Fibroblast of skin of left biceps (primary cell): ENCODE results near the gene SYNPO.

Experiments
- DNase-seq, 2 experiments: peaks; one replicate each; pipeline ENCODE4 v3.0.0-alpha.2; 2013; ENCODE audit warnings: low read depth in 2 of 2

Gene SYNPO

DNA sequence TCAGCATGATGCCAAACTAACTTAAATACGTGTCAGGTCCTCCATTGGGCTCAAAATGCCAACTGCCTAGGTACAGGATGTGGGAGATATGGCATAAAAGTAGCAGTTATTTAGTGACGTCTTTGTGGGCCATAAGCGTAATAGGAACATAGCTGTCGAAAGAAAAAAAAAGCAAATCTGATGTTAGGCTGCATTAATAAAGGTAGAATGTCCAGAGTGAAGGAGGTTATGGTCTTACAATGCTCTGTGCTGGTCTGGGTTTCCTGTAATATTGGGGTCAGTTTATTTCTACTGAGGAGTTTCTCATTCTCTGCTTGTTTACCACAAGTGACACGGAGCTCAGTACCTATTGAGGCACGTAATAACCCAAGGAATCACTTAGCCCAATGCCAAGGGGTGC, 33.4 kb upstream of the SYNPO start:
- no peak for DNase-seq

DNA sequence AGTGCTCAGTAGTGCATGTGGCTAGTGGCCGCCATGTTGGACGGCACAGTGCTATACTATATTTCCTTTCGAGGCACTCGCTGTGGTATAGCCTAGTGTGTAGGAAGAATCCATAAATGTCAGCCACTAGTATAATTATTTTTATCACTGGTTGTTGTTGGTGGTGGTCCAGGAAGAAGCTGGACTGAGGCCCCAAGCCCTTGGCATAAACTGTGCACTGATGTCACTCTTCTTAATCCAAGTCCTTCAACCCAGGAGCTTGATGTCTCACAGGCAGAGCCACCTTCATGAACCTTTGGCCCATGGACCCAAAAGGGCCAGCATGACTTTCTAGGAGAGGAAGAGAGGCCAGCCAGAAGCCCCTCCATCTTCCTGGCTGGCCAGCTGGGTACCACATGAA, 32.5 kb upstream of the SYNPO start:
- DNase-seq, result no peak

DNA sequence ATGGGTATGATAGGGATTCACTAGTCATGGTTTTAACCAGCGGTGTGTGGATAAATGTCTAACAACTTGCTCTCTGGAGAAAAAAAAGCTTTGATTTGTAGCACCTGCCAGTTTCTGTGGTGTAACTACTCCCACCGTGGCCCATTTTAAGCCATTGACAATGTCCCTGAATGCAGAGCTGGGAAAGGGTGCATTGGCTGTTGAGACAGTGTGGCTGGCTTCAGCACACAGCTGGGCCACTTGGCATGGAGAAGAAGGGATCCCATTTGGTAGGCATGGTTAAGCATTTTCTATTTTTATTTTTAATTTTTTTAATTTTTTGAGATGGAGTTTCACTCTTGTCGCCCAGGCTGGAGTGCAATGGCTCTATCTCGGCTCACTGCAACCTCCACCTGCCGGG, 31.5 kb upstream of the SYNPO start:
- DNase-seq, result no peak

DNA sequence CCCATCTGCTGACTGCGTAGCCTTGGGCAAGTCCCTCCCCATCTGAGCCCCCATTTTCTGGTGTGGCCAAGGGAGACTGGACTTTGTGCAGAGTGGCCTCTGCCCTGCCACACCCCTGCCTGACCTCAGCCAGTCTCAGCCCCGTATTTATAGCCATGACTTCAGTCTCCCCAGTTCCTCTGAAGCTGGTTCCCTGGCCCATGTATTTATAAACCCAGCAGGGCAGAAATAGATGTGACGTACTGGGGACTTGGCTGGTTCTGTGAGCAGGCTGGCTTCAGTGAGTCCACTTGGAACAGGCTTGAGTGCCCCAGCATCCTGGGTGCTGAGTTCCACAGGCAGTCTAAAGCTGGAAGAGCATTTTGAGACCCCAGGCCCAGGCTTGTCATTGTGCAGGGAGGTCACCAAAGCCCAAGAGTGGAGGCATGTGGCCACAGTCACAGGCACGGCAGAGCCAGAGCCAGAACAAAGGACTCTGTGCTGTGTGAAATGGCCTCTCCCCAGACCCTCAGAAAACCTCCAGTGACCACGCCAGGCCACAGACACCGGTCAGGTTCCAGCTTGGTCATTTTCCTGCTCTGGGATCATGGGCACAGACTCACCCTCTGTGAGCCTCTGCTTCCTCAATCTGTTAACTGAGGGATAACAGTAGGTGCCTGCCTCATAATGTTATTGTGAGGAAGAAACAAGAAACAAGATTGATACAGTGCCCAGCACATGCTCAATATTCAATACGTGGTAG, 30.4 kb upstream of the SYNPO start:
- DNase-seq, result no peak

DNA sequence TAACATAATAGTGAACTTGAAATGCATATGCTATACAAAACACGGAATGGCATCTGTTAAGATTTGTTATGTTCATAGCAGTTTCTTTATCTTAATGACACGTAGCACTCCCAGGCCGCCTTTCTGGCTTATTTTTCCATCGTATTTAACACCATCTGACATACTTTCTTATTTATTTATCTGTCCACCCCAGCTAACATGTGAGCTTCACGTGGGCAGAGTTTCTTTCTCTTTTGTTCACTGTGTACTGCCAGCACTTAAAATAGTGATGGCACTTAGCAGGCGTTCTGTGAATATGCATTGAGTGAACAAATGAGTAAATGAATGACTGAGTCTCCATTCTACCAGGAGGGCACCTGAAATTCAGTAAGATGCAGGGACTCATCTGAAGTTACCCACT, 29.4 kb upstream of the SYNPO start:
- DNase-seq, result no peak

DNA sequence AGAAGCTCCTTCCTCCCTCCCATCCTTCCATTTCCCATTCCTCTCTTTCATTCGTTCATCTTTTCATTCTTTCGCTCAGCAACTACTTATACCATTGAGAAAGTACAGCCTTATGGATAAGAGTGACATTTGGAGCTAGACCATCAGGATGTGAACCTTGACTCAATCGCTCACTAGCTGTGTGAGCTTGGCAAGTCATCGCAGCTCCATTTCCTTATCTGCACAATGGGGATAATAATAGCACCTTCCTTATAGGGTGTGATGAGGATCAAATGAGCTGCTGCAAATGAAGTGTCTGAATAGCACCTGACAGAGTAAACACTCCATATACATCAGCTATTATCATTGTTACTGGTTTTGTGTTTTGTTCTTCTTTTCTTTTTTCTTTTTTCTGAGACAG, 28.1 kb upstream of the SYNPO start:
- no peak for DNase-seq

DNA sequence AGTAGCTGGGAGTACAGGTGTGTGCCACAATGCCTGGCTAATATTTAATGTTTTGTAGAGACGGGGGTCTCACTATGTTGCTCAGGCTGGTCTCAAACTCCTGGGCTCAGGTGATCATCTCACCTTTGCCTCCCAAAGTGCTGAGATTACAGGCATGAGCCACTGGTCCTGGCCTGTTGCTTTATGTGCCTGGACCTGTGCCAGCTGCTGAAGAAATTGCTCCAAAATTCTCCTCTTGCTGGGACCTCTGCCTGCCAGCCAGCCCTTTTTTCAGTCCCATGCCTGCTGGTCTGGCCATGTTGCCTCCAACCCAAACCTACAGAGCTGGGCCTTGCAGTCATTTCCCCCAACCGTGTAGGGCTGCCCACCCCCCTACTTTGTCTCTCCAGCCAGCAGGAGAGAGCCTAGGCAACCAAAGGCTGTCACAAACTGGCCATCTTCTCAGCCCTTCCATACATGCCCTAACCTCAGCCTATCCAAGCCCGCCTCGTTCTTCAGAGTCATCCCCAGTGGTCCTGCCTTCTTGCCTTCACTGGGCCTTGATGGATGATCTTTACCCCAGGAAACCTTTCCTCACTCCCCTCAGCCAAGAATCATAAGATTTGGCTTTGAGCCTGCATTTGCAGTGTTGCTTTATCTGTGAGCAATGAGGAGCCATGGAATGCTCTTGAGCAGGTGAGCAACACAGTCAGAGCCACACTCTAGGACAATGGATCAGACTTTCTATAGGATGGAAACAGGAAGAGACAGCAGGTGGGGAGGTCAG, 27.4 kb upstream of the SYNPO start:
- DNase-seq, result no peak

DNA sequence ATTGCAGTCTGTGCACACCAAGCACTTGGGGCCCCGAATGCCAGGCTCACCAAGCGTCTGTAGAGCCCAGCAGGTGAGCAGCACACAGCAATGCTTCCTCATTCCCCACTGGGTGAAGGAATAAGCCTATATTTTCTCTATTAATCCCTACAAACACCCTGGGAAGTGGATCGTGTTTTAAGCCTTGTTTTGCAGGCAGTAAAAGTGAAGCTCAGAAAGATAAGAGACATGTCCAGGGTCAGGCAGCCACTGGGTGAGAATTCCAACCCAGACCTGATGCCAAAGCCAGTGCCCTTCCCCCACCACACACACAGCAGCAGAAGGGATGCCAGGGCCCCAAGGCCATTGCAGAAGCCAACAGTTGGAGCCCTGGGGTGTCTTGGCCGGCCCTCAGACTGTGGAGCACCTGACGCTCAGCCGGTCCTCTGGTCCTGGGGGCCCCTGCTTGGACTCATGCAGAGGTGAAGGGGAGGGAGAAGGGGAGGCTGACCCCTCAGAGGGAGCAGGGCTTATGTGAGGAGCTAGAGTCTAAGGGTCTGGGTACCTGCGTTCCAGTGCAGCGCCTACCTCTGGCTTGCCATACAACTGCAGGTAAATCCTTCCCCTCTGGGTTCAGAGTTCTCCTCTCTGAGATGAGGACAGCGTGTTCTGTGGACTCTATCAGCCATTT, 26.3 kb upstream of the SYNPO start:
- no peak for DNase-seq

DNA sequence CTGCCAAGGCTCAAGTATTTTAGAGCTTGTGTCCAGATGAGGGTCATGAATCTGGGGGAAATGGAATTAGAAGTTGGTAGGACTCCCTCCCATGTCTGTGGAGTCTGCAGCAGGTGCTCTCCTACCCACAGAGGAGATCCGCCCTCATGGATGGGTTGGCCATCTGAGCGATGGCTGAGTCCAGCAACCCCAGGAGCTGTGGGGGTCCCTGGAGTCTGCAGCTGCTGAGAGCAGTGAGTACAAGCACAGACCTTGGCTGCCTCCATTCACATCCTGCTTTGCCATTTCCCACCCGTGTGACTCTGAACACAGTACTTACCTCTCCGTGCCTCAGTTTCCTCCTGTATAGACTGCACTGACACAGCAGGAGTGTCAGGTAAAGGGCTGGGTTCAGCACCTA, 25.8 kb upstream of the SYNPO start:
- DNase-seq, result no peak

DNA sequence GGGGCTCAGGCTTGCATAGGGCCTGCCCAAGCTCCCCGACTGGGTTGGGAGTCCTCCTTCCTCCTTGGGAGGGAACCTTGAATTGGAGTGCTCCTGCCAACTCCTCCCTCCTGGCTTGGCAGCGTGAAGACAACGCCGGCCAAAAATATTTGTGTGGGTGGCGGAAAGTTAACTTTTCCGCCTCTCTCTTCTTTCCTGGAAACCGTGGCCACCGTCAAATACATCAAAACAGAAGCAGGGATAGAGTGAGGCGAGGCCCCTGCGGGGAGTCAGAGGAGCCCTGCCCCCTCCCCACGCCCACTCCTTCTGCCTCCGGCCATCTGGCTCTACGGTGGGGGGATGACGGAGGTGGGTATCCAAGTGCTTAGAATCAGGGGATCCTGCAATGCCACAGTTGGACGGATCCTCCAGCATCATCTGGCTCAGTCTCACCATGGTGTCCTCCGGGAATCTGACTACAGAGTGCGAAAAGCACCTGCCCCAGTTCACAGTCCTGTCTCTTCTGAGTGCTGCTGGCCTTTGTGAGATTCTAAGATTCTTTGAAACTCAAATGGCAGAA, 25.2 kb upstream of the SYNPO start:
- no peak for DNase-seq

DNA sequence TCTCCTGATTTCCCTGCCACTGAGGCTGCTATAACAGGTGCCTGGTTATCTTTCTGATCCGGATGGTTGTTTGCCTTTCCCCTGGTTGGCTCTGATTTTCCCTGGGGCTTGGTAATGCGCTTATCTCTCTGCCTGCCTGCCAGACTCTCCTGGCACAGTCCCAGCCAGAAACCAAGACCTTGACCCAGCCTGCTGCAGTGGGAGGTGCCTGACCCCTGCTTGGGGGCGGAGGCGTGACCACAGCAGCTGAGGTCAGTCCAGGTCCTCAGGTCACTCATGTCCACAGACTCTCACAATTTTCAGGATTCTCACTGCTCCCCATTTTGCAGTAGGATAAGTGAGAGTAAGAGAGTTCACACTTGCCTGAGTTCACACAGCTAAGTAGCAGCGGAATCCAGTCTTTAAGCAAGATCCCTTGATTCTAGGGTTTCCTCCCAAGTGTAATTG, 24.4 kb upstream of the SYNPO start:
- DNase-seq, result no peak

DNA sequence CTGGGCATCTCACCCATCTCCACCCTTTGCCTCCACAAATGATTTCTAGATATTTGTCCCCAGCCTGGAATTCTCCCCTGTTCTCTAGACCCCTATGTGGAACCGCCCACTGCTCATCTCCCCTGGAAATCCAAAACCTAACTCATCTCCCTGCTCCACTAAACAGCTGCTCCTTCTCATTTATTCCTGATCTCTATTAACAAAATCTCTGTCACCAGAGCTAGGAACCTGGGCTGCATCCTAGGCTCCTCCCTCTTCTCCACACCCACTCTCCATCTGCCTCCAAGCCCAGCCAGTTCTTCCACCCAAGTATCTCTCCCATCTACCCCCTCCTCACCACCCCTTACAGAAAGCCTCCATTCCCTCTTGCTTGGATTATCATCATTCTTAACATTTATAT, 24.0 kb upstream of the SYNPO start:
- no peak for DNase-seq

DNA sequence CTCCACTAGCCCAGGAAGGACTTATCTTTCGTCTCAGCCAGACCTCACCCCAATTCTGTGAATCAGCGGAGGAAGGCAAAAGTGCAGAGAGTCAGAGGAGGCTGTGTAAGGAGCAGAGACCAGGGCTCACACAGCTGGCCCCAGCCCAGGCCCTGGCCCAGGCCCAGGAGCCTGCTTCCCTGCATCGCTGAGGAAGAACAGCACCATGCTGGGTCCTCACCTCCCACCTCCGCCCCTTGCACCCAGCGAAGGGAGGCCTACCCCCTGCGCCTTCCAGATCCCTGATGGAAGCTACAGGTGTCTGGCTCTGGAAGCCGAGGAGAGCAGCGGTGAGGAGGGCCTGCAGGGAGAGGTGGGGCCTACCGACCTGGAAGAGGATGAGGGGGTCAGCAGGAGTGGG, 22.3 kb upstream of the SYNPO start:
- DNase-seq, result no peak

DNA sequence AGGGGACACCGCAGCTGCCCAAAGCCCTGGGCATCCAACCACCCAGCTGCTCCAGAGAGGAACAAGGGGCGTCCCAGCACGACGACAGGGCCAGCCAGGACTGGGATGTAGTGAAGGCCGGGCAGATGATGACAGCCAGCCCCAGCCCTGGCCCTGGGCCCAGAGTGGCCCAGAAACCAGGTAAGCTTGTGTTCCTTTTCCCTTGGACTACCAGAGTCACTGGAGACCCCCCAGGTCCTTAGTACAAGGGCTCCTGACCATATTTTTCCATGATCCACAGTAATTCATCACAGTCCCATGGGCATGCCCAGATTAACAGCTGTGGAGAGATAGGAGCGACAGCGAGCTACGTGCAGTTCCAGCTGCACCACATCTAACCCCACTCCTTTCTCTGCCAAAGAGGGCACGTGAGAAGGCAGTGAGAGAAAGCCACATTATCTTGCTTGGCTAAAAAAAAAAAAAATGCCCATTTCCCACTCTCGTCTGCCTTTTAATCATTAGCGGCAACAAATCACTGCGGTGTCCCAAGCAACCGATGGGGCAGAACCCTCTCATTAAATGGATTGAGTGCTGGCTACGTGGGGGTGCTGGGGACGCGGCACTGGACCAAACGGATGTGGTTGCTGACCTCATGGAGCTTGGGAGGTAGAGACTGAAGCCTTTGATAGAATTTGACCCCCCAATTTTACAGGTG, 21.7 kb upstream of the SYNPO start:
- no peak for DNase-seq

DNA sequence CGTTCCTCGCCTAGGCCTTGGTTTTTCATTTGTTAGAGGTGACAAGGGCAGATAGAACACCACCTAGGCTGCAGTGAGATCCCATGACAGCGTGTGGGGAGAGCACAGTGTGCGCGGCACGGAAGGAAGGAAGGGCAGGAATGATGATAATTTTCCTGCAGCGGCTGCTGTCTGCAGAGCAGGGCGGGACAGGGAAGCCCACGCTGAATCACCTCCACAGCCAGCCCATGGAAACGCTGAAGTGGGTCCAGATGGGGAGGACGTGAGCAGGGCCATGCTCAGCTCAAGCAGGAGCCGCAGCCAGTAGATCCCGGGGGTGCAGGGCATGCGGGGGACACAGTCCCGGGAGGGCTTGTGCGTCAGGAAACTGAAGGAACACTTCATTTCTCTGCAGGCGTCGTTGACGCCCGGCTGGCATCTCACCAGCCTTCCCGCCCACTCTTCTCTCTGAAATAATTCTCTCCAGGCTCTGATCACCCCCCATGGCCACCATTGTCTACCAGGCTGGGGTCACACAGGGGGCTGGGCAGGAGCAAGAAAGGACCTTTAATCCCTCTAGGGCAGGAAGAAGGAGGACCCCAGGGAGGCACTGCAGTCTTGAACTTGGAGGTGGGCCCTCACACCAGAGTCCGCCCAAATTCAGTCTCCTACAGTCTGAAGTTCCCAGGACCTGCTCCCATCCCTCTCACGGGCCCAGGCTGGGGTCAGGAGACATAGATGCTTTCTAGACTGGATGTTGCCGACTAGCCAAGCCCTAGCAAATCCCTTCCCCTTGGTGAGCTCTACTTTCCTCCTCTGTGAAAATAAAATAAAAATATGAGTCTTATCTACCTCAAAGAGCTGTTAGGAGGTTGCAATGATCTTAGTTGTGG, 20.9 kb upstream of the SYNPO start:
- no peak for DNase-seq

DNA sequence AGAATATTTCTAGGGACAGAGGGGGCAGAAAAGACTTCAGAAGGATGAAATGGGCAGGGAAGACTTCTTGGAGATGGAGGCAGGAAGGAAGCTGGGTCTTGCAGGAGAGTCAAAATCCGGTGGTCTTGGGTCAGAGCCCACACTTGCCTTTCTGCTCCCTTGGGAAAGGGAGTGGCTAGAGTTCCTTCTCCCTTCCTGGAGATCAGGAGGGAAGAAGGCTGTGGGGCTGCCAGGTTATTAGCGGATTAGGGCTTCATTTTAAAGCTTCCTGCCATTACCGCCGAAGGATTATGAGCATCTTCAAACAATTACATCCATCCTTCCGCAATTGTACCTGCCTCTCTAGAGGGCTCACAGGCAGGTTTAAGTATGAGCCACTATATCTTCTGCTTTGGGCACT, 19.2 kb upstream of the SYNPO start:
- DNase-seq, result no peak

DNA sequence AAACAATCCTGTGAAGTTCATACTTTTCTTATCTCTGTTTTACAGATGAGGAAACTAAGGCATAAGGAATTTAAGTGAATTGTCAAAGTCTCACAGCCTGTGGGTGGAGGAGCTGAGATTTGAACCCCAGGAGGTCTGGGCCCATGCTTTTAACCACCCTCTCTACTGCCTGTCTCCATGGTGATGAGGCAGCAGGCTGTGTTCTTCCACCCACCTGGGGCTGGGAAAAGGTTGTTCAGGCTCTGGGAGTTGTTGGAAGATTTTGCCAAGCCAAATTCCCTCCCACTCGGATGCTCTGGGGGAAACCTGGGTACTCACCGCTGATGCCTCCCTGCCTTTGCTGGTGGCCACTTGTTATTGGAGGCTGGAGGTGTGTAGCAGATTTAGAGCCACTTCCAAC, 18.3 kb upstream of the SYNPO start:
- no peak for DNase-seq

DNA sequence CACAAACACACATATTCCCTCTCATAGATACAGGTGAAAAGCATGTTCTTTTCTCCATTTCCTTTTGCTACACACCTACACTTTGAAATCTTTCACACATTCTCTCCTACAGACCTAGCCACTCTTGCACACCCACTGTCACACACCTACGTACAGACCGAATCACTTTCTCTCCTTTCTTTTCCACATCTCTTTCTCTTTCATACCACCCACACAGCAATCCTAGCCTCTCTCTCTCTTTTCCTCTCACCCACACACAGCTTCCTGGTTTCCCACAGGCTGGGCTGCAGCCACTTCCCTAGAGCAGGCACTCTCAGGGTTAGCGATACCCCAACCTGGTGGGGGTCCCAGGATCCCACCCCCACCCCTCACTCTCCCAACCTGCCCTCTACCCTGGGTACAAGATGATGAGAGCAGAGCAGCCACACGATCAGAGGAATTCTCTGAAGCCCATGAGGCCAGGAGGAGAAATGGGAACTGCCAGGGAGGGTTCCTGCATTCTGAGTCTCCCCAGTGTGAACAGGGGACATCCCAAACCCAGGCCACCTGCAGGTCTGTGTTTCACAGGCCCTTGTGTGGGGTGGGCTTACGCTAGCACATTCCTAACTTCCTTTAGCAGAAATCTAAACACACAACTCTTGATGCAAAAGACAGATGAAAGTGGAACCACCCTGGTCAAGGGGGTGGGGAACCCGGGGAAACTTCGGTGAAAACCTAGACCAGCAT, 17.1 kb upstream of the SYNPO start:
- no peak for DNase-seq

DNA sequence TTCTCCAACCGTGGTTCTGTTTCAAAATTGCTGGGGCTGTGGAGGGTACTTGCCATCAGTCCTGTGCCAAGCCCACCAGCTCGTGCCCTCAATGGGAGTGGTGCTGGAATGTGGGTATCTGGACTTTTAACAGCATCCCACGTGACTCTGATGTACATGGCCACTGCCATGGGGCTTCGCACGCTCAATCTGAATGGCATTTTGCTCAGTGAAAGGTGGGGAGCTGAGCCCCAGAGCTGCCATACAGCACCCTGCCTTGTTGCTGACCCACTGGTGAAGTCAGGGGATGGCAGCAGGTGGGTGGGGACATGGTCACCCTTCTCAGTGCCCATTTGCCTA, 16.6 kb upstream of the SYNPO start:
- DNase-seq, result no peak

DNA sequence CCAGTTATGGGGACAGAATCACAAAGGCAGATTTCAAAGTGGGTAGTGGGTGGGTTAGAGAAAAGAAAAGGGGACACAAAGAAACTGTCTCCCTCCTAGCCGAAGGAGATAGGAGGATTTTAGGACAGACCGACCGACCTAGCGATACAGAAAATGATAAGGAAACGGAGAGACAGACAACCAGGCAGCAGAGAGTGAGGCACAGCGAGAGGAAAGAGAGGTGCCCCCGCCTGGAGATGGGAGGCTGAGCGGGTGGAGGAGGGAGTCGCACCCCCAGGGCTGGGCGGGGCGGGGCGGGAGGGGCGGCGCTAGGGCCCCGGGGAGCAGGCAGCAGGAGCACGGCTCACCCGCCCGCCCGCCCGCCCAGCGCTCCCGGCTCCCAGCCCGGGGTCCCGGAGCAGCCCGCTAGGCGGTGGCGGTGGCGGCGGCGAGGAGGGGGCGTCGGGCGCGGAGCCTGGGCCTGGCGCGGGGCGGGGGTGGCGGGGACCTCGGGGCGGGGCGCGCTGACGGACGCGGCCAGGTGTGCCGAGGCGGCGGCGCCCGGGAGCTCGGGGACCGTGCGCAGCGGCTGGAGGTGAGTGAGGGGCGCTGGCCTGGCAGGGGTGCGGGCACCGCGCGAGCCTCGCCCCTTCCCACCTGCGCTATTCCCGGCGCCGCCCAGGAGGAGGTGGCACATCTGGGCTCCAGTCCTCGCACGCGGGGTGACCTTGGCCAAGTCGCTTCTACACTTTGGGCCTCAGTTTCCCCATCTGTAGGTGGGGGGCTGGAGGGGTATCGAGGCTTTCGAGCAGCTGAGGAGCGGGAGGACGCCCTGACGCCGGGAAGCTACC, 15.9 kb upstream of the SYNPO start:
- DNase-seq, result no peak
